HEK293 (cell line): ENCODE data around the gene PTX3.

ENCODE experiments used
- GLI4 ChIP-seq: fragments of 450-650 bp; formaldehyde crosslinking; IDR thresholded peaks from 2 replicates; pipeline ENCODE4 v1.5.1; 2016; ENCODE audit warnings: missing biosample characterization, missing genetic modification characterization
- REPIN1 ChIP-seq: fragments of 450-650 bp; formaldehyde crosslinking; IDR thresholded peaks from 2 replicates; pipeline ENCODE4 v1.5.1; 2017; ENCODE audit warnings: missing biosample characterization, missing genetic modification characterization, low read depth
- ZBTB17 ChIP-seq: fragments of 450-650 bp; formaldehyde crosslinking; IDR thresholded peaks from 2 replicates; pipeline ENCODE4 v1.5.1; 2016; ENCODE audit warnings: missing biosample characterization, missing genetic modification characterization
- ZBTB7A ChIP-seq: fragments of 450-650 bp; formaldehyde crosslinking; IDR thresholded peaks from 2 replicates; pipeline ENCODE4 v1.5.1; 2016; ENCODE audit warnings: low read depth, missing biosample characterization, missing genetic modification characterization
- ZNF112 ChIP-seq: fragments of 450-650 bp; formaldehyde crosslinking; IDR thresholded peaks from 2 replicates; pipeline ENCODE4 v1.5.0; 2017; ENCODE audit warnings: missing biosample characterization, missing genetic modification characterization
- ZNF274 ChIP-seq, 2 experiments: fragments of 200-500 bp in 1 of 2; fragments of 450-650 bp in 1 of 2; sonication (Bioruptor generic) in 1 of 2; formaldehyde crosslinking in 1 of 2; IDR thresholded peaks; 2 replicates each; pipeline versions ENCODE4 v1.5.1 to v1.6.1; 2014 to 2016; ENCODE audit warnings: borderline replicate concordance in 1 of 2, inconsistent platforms in 1 of 2, low read length in 1 of 2, missing biosample characterization in 1 of 2, missing genetic modification characterization in 1 of 2
- ZNF555 ChIP-seq: fragments of 450-650 bp; formaldehyde crosslinking; conservative IDR thresholded peaks from 2 replicates; pipeline ENCODE4 v1.5.1; 2017; ENCODE audit warnings: missing biosample characterization, mild to moderate bottlenecking, missing genetic modification characterization, inconsistent platforms
- ZNF571 ChIP-seq: fragments of 450-650 bp; formaldehyde crosslinking; IDR thresholded peaks from 2 replicates; pipeline ENCODE4 v1.5.0; 2017; ENCODE audit warnings: missing biosample characterization, missing genetic modification characterization
- ZNF621 ChIP-seq: fragments of 450-650 bp; formaldehyde crosslinking; IDR thresholded peaks from 2 replicates; pipeline ENCODE4 v1.5.1; 2017; ENCODE audit warnings: missing biosample characterization, missing genetic modification characterization
- ZNF660 ChIP-seq: fragments of 450-650 bp; IDR thresholded peaks from 2 replicates; pipeline ENCODE4 v1.5.1; 2018; ENCODE audit warnings: missing biosample characterization, mild to moderate bottlenecking, missing genetic modification characterization
- TF ChIP-seq, protein P1 (sequence below): fragments of 450-650 bp; formaldehyde crosslinking; IDR thresholded peaks from 2 replicates; pipeline ENCODE4 v1.5.1; 2016; ENCODE audit warnings: missing biosample characterization, missing genetic modification characterization
- TF ChIP-seq, protein P2 (sequence below): fragments of 450-650 bp; formaldehyde crosslinking; IDR thresholded peaks from 2 replicates; pipeline ENCODE4 v1.5.1; 2017; ENCODE audit warnings: missing biosample characterization, missing genetic modification characterization
- TF ChIP-seq, protein P3 (sequence below): fragments of 450-650 bp; formaldehyde crosslinking; IDR thresholded peaks from 2 replicates; pipeline ENCODE4 v1.5.1; 2016; ENCODE audit warnings: missing biosample characterization, missing genetic modification characterization
- TF ChIP-seq, protein P4 (sequence below): fragments of 450-650 bp; formaldehyde crosslinking; IDR thresholded peaks from 2 replicates; pipeline ENCODE4 v1.5.1; 2016; ENCODE audit warnings: missing biosample characterization, missing genetic modification characterization

DNA sequence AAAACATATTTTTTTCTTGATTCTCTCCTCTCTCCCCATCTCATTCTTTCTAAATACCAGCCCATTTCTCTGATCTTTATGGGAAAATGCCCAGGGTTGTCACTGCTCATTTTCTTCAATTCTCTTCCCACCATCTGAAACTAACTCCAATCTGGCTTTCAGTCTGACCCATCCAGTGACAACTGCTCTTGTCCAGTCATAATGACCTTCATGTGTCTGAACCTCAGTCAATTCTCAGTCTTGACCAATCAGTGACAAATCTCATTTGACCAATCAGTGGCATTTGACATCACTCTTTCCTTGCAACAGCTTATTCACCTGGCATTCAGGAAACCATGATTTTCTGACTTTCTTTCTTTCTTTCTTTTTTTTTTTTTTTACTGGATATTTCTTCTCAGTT lies 51.5 kb downstream of the PTX3 start:
- TF ChIP-seq, protein P1, sequence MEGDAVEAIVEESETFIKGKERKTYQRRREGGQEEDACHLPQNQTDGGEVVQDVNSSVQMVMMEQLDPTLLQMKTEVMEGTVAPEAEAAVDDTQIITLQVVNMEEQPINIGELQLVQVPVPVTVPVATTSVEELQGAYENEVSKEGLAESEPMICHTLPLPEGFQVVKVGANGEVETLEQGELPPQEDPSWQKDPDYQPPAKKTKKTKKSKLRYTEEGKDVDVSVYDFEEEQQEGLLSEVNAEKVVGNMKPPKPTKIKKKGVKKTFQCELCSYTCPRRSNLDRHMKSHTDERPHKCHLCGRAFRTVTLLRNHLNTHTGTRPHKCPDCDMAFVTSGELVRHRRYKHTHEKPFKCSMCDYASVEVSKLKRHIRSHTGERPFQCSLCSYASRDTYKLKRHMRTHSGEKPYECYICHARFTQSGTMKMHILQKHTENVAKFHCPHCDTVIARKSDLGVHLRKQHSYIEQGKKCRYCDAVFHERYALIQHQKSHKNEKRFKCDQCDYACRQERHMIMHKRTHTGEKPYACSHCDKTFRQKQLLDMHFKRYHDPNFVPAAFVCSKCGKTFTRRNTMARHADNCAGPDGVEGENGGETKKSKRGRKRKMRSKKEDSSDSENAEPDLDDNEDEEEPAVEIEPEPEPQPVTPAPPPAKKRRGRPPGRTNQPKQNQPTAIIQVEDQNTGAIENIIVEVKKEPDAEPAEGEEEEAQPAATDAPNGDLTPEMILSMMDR (tag by site-specific recombination), result no peak
- no peak for TF ChIP-seq ZNF274 (IDR thresholded peaks at IDR 0.05; ENCODE audit: low read length)
- no peak for TF ChIP-seq ZNF274 (tag by site-specific recombination; IDR thresholded peaks at IDR 0.05; ENCODE audit: borderline replicate concordance)
- TF ChIP-seq ZNF555 (tag by site-specific recombination), result no peak
- no peak for TF ChIP-seq ZNF660 (tag by site-specific recombination)
- TF ChIP-seq ZBTB7A (tag by site-specific recombination), result no peak
- no peak for TF ChIP-seq GLI4 (tag by site-specific recombination)
- TF ChIP-seq, protein P2, sequence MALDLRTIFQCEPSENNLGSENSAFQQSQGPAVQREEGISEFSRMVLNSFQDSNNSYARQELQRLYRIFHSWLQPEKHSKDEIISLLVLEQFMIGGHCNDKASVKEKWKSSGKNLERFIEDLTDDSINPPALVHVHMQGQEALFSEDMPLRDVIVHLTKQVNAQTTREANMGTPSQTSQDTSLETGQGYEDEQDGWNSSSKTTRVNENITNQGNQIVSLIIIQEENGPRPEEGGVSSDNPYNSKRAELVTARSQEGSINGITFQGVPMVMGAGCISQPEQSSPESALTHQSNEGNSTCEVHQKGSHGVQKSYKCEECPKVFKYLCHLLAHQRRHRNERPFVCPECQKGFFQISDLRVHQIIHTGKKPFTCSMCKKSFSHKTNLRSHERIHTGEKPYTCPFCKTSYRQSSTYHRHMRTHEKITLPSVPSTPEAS, result no peak
- TF ChIP-seq ZNF112 (tag by site-specific recombination), result no peak
- no peak for TF ChIP-seq ZBTB17 (tag by site-specific recombination)
- no peak for TF ChIP-seq ZNF571 (tag by site-specific recombination)
- TF ChIP-seq, protein P3, sequence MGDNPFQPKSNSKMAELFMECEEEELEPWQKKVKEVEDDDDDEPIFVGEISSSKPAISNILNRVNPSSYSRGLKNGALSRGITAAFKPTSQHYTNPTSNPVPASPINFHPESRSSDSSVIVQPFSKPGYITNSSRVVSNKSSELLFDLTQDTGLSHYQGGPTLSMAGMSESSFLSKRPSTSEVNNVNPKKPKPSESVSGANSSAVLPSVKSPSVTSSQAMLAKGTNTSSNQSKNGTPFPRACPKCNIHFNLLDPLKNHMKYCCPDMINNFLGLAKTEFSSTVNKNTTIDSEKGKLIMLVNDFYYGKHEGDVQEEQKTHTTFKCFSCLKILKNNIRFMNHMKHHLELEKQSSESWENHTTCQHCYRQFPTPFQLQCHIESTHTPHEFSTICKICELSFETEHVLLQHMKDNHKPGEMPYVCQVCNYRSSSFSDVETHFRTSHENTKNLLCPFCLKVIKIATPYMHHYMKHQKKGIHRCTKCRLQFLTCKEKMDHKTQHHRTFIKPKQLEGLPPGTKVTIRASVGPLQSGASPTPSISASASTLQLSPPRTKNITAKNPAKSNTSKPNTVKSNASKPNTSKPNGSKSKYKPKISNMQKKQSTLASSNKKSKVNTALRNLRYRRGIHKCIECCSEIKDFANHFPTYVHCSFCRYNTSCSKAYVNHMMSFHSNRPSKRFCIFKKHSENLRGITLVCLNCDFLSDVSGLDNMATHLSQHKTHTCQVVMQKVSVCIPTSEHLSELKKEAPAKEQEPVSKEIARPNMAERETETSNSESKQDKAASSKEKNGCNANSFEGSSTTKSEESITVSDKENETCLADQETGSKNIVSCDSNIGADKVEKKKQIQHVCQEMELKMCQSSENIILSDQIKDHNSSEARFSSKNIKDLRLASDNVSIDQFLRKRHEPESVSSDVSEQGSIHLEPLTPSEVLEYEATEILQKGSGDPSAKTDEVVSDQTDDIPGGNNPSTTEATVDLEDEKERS (tag by site-specific recombination), result no peak
- TF ChIP-seq REPIN1 (tag by site-specific recombination), result no peak
- TF ChIP-seq ZNF621 (tag by site-specific recombination), result no peak
- TF ChIP-seq, protein P4, sequence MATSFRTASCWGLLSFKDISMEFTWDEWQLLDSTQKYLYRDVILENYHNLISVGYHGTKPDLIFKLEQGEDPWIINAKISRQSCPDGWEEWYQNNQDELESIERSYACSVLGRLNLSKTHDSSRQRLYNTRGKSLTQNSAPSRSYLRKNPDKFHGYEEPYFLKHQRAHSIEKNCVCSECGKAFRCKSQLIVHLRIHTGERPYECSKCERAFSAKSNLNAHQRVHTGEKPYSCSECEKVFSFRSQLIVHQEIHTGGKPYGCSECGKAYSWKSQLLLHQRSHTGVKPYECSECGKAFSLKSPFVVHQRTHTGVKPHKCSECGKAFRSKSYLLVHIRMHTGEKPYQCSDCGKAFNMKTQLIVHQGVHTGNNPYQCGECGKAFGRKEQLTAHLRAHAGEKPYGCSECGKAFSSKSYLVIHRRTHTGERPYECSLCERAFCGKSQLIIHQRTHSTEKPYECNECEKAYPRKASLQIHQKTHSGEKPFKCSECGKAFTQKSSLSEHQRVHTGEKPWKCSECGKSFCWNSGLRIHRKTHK, result no peak
